Tibial nerve (tissue), 4 donors: ENCODE measurements around the gene ZNF44. TPM values are rescaled to one million over a fixed set of nuclear protein-coding genes. Genes with fewer than 3 reads are reported as not detected.

Experiments
- DNase-seq, 2 donors: peaks; one replicate each; pipeline ENCODE4 v3.0.0-alpha.2; 2019; ENCODE audit warnings: low spot score in 2 of 2
- H3K27ac ChIP-seq, 4 donors: fragments of 200-600 bp; sonication (generic) in 3 of 4; one replicate each; pipeline ENCODE4 v1.5.1; 2017 to 2019; ENCODE audit warnings: mild to moderate bottlenecking in 1 of 4
- H3K27me3 ChIP-seq, 2 donors: fragments of 200-600 bp; sonication (generic) in 1 of 2; one replicate each; pipeline versions ENCODE4 v1.5.1 to v1.6.0; 2017 to 2019
- H3K36me3 ChIP-seq, 3 donors: fragments of 200-600 bp; sonication (generic); one replicate each; pipeline ENCODE4 v1.5.1; 2018 to 2019
- H3K4me1 ChIP-seq, 4 donors: fragments of 200-600 bp; sonication (generic) in 3 of 4; one replicate each; pipeline ENCODE4 v1.5.1; 2017 to 2019
- H3K4me3 ChIP-seq, 4 donors: fragments of 200-600 bp; sonication (generic) in 3 of 4; one replicate each; pipeline ENCODE4 v1.5.1; 2017 to 2019; ENCODE audit warnings: mild to moderate bottlenecking in 1 of 4, moderate library complexity in 1 of 4
- H3K9me3 ChIP-seq, 4 donors: fragments of 200-600 bp; sonication (generic) in 3 of 4; one replicate each; pipeline ENCODE4 v1.5.1; 2017 to 2019
- CTCF ChIP-seq, 5 experiments: fragments of 200-600 bp in 3 of 5; fragments of 450-650 bp in 2 of 5; sonication (generic) in 3 of 5; IDR thresholded peaks; one replicate each; pipeline ENCODE4 v1.5.1; 2016 to 2019; ENCODE audit warnings: antibody characterized with exemption in 5 of 5, mild to moderate bottlenecking in 3 of 5, moderate library complexity in 2 of 5
- EP300 ChIP-seq, 2 donors: sonication (generic); formaldehyde crosslinking; IDR thresholded peaks; one replicate each; pipeline ENCODE4 v1.6.1; 2017; ENCODE audit warnings: antibody characterized with exemption in 2 of 2, mild to moderate bottlenecking in 1 of 2
- POLR2A ChIP-seq, 2 donors: fragments of 450-650 bp; IDR thresholded peaks; one replicate each; pipeline ENCODE4 v1.6.1; 2017; ENCODE audit warnings: antibody characterized with exemption in 2 of 2, mild to moderate bottlenecking in 2 of 2, moderate library complexity in 2 of 2
- WGBS, 2 donors: methylation state at CpG; one replicate each; pipeline ENCODE4 v1.1.5; 2018; 5-methylcytosine and 5-hydroxymethylcytosine counted together
- total RNA-seq, 4 donors: library from RNA; depleted of rRNA; stranded (reverse); fragments of >200 nt; gene quantifications; one replicate each; pipeline ENCODE4 v1.1.0, GENCODE V29; 2016

Gene ZNF44
- total RNA-seq, 4 donors from 2014 or later, result 11.8 to 16.7 (median 13.4) TPM

- H3K9me3 ChIP-seq, result peaks cover 0 to 55% (median 2%) of the 10 kb centered on the region in 4 donors
- no peak overlapping the region for H3K27ac ChIP-seq
- TF ChIP-seq POLR2A (IDR thresholded peaks at IDR 0.05) (no peak), CTCF (IDR thresholded peaks at IDR 0.05) (no peak), EP300 (IDR thresholded peaks at IDR 0.05) (no peak)
- no peaks in the 10 kb centered on the region for H3K27me3 ChIP-seq
- WGBS, 2 donors, result 91 to 94% methylated on average over 3 of the region's 3 CpGs
- peaks cover 0 to 88% (median 0%) of the 10 kb centered on the region in 3 donors for H3K36me3 ChIP-seq
- H3K4me3 ChIP-seq, result no peak overlapping the region
- DNase-seq, result no peak
- no peaks in the 10 kb centered on the region for H3K4me1 ChIP-seq
Measured at GRCh38 chr19:12229990-12230389, 64.7 kb downstream of the ZNF44 start.

DNA sequence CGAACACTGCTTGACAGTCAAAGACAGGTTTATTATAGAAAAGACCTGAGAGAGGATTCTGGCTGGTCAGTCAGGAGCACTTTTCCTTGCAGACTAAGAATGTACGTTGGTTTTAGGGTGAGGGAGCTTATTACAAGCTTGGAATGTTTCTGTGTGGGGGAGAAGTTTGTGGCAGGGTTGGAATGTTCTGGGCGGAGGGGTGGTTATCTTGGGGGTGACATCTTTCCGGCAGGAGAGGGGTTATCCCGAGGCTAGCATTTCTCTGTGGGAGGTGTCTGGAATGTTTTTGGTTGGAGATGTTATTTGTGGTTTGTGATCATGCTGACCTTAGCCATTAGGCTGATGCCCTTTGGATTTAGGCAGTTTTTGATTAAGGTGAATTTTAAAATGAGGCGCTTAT, 70.0 kb downstream of the ZNF44 start:
- WGBS, 2 donors, result 82 to 90% methylated on average over 6 of the region's 6 CpGs
- DNase-seq, result no peak
- peaks cover 0 to 83% (median 0%) of the 10 kb centered on the region in 3 donors for H3K36me3 ChIP-seq
- no peak overlapping the region for H3K27ac ChIP-seq
- no peaks in the 10 kb centered on the region for H3K27me3 ChIP-seq
- H3K9me3 ChIP-seq, result peaks cover 0 to 69% (median 6%) of the 10 kb centered on the region in 4 donors
- H3K4me1 ChIP-seq, result no peaks in the 10 kb centered on the region
- H3K4me3 ChIP-seq, result no peak overlapping the region
- no peak for TF ChIP-seq EP300 (IDR thresholded peaks at IDR 0.05)
- TF ChIP-seq POLR2A (IDR thresholded peaks at IDR 0.05), result no peak

GRCh38 chr19:12222980-12223630, 71.6 kb downstream of the ZNF44 start:
- no peaks in the 10 kb centered on the region for H3K4me1 ChIP-seq
- H3K27me3 ChIP-seq, result no peaks in the 10 kb centered on the region
- WGBS, 2 donors, result 84 to 92% methylated on average over 1 of the region's 1 CpG
- H3K27ac ChIP-seq, result no peak overlapping the region
- no peak overlapping the region for H3K4me3 ChIP-seq
- no peak for DNase-seq
- TF ChIP-seq EP300 (IDR thresholded peaks at IDR 0.05), result no peak
- no peak for TF ChIP-seq POLR2A (IDR thresholded peaks at IDR 0.05)
- no peak for TF ChIP-seq CTCF (IDR thresholded peaks at IDR 0.05)
- peaks cover 0 to 80% (median 0%) of the 10 kb centered on the region in 3 donors for H3K36me3 ChIP-seq
- H3K9me3 ChIP-seq, result peaks cover 0 to 79% (median 12%) of the 10 kb centered on the region in 4 donors

Other genes with a start within 250 kb of the ZNF44 start
- under 1 TPM in 2 of 4 donors, not detected in 2; 0.59 to 0.66 TPM for gene ZNF878, start 241.9 kb downstream of the ZNF44 start, total RNA-seq
- 10 to 100 TPM in 3 of 4 donors, 1 to 10 TPM in 1; 9.3 to 16.5 (median 13.7) TPM for gene ZNF844, start 230.2 kb downstream of the ZNF44 start, total RNA-seq
- 10 to 100 TPM in 1 of 4 donors, 1 to 10 TPM in 3; 1.2 to 10.4 (median 5.1) TPM for gene ZNF20, start 154.5 kb downstream of the ZNF44 start, total RNA-seq
- gene ZNF625, start 138.1 kb downstream of the ZNF44 start, total RNA-seq, result 10 to 100 TPM in 2 of 4 donors, 1 to 10 TPM in 2; 5.0 to 11.6 (median 9.1) TPM
- 10 to 100 TPM in 3 of 4 donors, 1 to 10 TPM in 1; 5.1 to 25.8 (median 13.4) TPM for gene ZNF136, start 131.8 kb downstream of the ZNF44 start, total RNA-seq
- 10 to 100 TPM in 1 of 4 donors, 1 to 10 TPM in 3; 2.1 to 14.2 (median 4.1) TPM for gene ZNF563, start 38.8 kb upstream of the ZNF44 start, total RNA-seq
- gene ZNF442, start 70.8 kb upstream of the ZNF44 start, total RNA-seq, result 1 to 10 TPM; 3.6 to 4.3 (median 4.1) TPM
- gene ZNF799, start 106.4 kb upstream of the ZNF44 start, total RNA-seq, result 1 to 10 TPM; 3.3 to 6.8 (median 4.4) TPM
- 1 to 10 TPM; 2.8 to 4.5 (median 3.7) TPM for gene ZNF443, start 146.1 kb upstream of the ZNF44 start, total RNA-seq
- gene ZNF709, start 189.9 kb upstream of the ZNF44 start, total RNA-seq, result 1 to 10 TPM; 2.9 to 4.8 (median 4.5) TPM